NCI-H345 treated with DMSO at 0.1 percent for 48 hours (cell line): ENCODE measurements around the gene GPER1.

ENCODE experiments used
- DNase-seq: peaks from one replicate; lab custom pipeline; 2025; ENCODE audit not compliant: unreplicated experiment; lab: John Stamatoyannopoulos, UW

Gene GPER1

GRCh38 chr7:1086588-1087464, 1.1 kb upstream of the GPER1 start:
- DNase-seq, result no peak

DNA sequence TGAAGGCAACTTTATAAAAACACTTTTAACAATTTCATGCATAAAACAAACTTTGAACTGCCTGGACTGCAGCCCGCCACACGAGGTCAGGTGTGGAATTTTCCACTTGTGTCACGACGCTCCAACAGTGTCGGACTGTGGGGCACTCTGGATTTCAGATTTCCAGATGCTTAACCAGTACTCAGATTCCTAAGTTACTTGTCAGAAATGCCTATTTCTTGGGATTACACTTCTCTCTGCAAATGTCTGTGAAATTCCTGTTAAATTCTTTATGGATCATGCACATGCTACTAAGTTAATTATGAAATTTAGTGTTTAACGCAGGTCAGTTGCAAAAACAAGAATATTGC, 473 bp upstream of the GPER1 start:
- no peak for DNase-seq

DNA sequence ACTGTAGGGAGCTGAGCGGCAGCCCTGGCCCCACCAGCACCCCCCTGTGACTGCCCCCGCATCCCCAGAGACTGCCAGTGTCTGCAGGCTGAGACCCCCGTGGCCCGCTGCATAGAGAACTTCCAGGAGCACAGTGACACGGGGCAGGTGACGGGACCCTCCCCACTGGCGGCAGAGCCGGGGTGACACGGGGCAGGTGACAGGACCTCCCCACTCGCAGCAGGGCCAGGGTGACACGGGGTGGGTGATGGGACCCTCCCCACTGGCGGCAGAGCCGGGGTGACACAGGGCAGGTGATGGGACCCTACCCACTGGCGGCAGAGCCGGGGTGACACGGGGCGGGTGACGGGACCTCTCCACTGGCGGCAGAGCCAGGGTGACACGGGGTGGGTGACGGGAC, 2.3 kb downstream of the GPER1 start:
- no peak for DNase-seq

GRCh38 chr7:1090686-1091643, 3.1 kb downstream of the GPER1 start:
- no peak for DNase-seq

GRCh38 chr7:1091644-1092027, 3.7 kb downstream of the GPER1 start:
- no peak for DNase-seq

DNA sequence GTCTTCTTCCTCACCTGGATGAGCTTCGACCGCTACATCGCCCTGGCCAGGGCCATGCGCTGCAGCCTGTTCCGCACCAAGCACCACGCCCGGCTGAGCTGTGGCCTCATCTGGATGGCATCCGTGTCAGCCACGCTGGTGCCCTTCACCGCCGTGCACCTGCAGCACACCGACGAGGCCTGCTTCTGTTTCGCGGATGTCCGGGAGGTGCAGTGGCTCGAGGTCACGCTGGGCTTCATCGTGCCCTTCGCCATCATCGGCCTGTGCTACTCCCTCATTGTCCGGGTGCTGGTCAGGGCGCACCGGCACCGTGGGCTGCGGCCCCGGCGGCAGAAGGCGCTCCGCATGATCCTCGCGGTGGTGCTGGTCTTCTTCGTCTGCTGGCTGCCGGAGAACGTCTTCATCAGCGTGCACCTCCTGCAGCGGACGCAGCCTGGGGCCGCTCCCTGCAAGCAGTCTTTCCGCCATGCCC, 4.3 kb downstream of the GPER1 start:
- DNase-seq, result no peak

DNA sequence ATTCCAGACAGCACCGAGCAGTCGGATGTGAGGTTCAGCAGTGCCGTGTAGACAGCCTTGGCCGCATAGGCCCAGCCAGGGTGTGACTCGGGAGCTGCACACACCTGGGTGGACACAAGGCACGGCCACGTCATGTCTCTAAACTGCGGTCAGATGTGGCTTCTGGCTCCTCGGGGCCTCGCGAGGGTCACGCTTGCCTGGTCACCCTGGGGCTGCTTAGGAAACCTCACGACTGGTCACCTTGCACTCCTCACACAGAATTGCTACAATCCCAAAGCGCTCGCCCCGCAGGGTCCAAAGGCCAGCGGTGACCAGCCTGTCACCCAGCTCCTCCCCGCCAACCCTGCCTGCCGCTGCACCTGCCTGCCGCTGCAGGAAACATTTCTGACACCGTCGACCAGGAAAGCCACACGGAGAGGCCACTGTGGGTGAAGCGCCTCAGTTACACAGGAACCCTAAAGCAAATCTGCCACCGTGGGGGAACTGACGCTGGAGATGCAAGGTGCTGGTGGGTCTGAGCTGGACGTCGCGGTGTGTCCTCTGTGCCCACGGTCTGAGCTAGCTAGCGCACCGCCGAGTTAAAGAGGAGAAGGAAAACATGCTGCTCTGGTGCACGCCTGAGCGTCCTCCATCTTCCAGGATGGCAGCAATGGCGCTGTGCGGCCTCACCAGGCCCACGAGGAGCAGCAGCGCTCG, 5.0 kb downstream of the GPER1 start:
- no peak for DNase-seq

DNA sequence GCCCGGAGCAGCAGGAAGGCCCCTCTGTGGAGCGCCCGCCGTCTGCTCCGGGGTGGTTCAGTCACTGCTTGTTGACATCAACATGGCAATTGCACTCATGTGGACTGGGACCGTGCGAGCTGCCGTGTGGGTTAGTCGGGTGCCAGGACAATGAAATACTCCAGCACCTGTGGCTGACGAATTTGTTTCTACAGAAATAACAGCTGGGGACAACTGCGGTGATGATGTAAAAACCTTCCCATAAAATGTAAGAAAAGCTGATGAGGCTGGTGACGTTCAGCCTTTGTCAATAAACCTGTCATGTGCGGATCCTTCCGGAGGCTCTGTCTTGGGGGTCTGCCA, 5.6 kb downstream of the GPER1 start:
- no peak for DNase-seq

GRCh38 chr7:1093916-1094508, 6.1 kb downstream of the GPER1 start:
- DNase-seq, result no peak

DNA sequence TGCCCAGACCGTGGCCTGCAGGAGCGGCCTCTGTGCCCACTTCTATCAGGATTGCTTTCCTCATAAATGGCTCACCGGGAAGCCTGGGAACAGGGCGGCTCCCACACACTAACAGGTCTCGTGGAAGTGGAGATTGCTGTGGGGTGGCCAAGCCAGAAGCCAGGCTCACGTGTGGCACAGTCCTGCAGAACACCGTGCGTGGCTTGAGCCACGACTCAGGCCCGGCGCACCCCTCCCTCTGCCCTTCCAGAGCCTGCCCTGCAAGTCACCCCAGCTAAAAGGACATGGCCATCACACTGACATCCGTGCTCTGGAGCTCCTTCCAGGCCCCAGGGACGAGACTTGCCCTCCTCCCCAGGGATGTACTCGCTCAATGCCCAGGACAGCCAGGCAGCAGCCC, 7.0 kb downstream of the GPER1 start:
- DNase-seq, result no peak

GRCh38 chr7:1095621-1096155, 7.8 kb downstream of the GPER1 start:
- no peak for DNase-seq

GRCh38 chr7:1096156-1097119, 8.5 kb downstream of the GPER1 start:
- no peak for DNase-seq

- no peak for DNase-seq
These were observed 9.2 kb downstream of the GPER1 start for GRCh38 chr7:1097120-1097504.

DNA sequence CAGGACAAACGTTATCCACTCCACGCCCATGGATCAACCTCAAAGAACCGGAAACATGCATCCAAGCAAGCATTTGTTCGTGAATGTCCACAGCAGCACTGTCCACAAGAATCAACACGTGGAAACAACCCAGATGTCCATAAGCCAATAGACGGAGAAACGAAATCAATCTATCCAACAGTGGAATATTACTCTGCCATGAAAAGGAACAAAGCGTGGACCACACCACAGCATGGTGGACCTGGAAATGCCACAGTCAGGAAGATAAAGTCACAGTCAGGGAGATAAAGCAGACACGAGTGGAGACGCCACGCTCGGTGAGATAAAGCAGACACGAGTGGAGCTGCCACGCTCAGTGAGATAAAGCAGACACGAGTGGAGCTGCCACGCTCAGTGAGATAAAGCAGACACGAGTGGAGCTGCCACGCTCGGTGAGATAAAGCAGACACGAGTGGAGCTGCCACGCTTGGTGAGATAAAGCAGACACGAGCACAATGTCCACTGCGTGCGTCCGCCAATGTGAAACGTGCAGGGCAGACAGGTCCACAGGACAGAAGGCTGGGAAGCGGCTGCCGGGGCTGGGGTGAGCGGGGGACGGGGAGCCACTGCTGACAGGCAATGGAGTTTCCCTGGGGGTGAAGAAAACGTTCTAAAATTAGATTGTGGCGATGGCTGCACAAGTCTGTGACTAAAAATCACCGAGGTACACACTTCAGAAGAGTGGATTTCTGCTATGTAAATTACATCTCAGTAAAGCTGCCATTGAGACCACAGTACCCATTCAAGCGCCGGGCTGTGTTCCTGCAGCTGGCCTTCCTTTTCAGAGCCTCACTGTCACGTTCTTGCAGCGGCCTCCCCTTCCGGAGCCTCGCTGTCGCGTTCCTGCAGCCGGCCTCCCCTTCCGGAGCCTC, 10.6 kb downstream of the GPER1 start:
- DNase-seq, result no peak

DNA sequence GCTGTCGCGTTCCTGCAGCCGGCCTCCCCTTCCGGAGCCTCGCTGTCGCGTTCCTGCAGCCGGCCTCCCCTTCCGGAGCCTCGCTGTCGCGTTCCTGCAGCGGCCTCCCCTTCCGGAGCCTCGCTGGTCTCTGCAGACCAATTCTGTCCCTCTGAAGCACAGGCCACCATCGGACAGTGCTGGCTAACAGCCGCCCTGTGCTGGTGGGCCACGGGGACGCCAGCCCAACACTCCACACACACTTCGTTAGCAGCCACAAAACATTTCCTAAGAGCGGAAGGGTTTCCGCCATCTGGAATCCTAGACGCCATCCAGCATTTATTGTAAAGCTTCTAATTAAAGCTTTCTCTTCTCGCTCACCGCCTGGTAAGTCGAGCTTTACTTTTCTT, 11.2 kb downstream of the GPER1 start:
- no peak for DNase-seq

DNA sequence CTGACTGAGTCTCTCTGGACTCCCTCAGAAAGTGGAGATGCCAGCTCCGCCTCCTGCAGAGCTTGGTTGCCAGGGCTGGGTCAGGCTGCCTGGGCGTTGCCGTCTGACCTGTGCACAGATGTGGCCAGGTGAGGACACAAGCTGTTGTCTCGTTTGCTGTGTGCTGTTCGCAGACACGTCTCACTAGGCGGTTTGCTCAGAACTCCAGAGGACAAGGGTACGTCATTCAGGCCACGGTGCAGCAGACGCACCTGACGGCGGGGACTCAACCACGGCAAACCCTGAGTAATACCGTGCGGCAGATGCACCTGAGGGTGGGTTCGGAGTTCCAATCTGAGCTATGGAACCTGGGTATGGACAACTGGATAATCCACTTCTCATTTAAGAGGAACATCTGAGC, 11.7 kb downstream of the GPER1 start:
- DNase-seq, result no peak

DNA sequence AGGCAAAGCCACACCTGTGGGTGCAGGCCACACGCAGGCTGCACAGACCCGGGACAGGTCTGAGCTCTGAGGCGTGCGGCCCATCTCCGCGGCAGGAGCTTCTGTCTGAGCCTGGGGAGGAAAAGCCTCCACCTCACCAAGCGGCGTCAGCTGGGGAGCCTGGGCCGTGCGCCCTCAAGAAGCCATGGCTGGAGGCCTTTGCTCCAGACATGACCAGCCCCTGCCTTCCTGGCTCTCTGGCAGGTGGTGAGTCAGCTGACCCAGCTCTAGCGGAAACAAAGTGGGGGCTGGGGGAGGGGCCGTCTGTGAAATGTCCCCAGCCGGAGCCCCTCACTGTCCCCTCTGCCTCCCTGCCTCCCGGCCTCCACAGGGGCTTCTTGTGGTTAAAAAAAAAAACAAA, 12.5 kb downstream of the GPER1 start:
- no peak for DNase-seq

DNA sequence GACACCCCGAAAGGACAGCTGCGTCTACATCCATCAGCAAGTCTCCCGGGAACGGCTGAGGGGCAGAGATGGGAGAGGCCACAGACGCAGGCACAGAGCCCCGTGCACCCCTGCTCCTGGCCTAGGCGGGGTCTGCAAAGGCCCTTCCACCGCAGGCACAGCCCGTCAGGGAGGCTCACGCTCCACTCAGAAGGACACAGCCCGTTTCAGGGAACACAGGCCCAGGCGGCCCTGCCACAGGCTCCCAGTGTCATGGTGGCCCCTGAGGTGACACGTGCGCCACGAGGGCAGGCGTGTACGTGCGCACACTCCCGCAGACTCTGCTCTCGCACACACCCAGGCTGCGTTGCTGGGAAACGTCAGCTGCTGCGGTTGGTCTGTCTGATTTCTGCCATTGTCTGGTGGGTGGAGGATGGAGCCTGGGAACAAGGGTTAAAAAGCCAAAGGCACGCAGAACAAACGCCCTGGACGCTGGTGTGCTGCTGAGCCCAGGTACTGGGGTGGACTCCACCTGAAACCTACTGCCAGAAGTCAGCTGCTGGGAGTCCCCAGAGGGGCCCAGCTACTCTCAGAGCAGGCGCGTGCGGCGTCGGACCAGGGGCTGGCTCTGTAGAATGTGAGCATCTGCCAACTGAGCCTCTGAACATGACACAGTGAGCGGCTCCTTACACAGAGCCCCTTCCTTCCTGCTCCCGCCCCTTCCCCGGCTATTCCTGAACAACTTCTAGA, 13.1 kb downstream of the GPER1 start:
- no peak for DNase-seq
